K562 (cell line): Measurements from ENCODE around the gene PGA3. TPM values are rescaled to one million over a fixed set of nuclear protein-coding genes. Genes with fewer than 3 reads are reported as not detected.

Experiments
- ARID3B ChIP-seq: fragments of 250-450 bp; sonication (Bioruptor Pico); IDR thresholded peaks from 2 replicates; pipeline ENCODE4 v1.4.0; 2020; ENCODE audit warnings: borderline replicate concordance
- BRD4 ChIP-seq: fragments of 200-600 bp; sonication (generic); IDR thresholded peaks from 2 replicates; pipeline ENCODE4 v1.6.1; 2017; ENCODE audit warnings: inconsistent platforms
- ETV6 ChIP-seq, 3 experiments: fragments of 150-350 bp in 1 of 3; sonication (generic) in 1 of 3; formaldehyde crosslinking in 1 of 3; IDR thresholded peaks; 2 replicates each; pipeline versions ENCODE4 v1.6.1 to v1.8.0; 2014 to 2022; ENCODE audit warnings: borderline replicate concordance in 2 of 3, low read depth in 2 of 3, antibody characterized with exemption in 1 of 3, low read length in 1 of 3, mild to moderate bottlenecking in 1 of 3, missing genetic modification reagents in 1 of 3
- GATA2 ChIP-seq: sonication (generic); formaldehyde crosslinking; IDR thresholded peaks from 2 replicates; pipeline ENCODE4 v1.4.0; 2020; ENCODE audit warnings: mild to moderate bottlenecking, missing genetic modification reagents
- GMEB1 ChIP-seq: fragments of 250-450 bp; sonication (Bioruptor Pico); IDR thresholded peaks from 2 replicates; pipeline ENCODE4 v1.4.0; 2020; ENCODE audit warnings: mild to moderate bottlenecking
- HDAC2 ChIP-seq: fragments of 450-650 bp; IDR thresholded peaks from 2 replicates; pipeline ENCODE4 v1.6.1; 2016; ENCODE audit warnings: mild to moderate bottlenecking
- KHSRP ChIP-seq: fragments of 450-650 bp; IDR thresholded peaks from 2 replicates; pipeline ENCODE4 v1.6.1; 2017
- MECOM ChIP-seq: fragments of 250-450 bp; sonication (Bioruptor Pico); IDR thresholded peaks from 2 replicates; pipeline ENCODE4 v1.8.0; 2022; ENCODE audit warnings: inconsistent platforms
- NRF1 ChIP-seq, 2 experiments: fragments of 450-650 bp; IDR thresholded peaks in 1 of 2; conservative IDR thresholded peaks in 1 of 2; 2 replicates each; pipeline ENCODE4 v1.6.1; 2014; ENCODE audit warnings: mild to moderate bottlenecking in 2 of 2
- PPARD ChIP-seq: fragments of 250-450 bp; sonication (Bioruptor Pico); IDR thresholded peaks from 2 replicates; pipeline ENCODE4 v1.8.0; 2022; ENCODE audit warnings: inconsistent platforms, mild to moderate bottlenecking, moderate library complexity
- SNIP1 ChIP-seq: fragments of 450-650 bp; IDR thresholded peaks from 2 replicates; pipeline ENCODE4 v1.7.1; 2017; ENCODE audit warnings: low read depth, mild to moderate bottlenecking
- ZMIZ1 ChIP-seq, 2 experiments: fragments of 150-350 bp in 1 of 2; IDR thresholded peaks; 2 replicates each; pipeline ENCODE4 v1.6.1; 2012 to 2016; ENCODE audit warnings: low read depth in 2 of 2, low read length in 2 of 2, mild to moderate bottlenecking in 1 of 2, moderate library complexity in 1 of 2
- ZNF699 ChIP-seq: fragments of 250-450 bp; sonication (Bioruptor Pico); IDR thresholded peaks from 2 replicates; pipeline ENCODE4 v1.8.0; 2021; ENCODE audit warnings: mild to moderate bottlenecking, moderate library complexity; ENCODE audit not compliant: insufficient replicate concordance
- ZNF707 ChIP-seq: fragments of 250-450 bp; sonication (Bioruptor Pico); conservative IDR thresholded peaks from 2 replicates; pipeline ENCODE4 v1.8.0; 2022; ENCODE audit warnings: inconsistent platforms, mild to moderate bottlenecking, moderate library complexity
- polyA plus RNA-seq, 8 experiments: library from polyadenylated mRNA; depleted of rRNA in 4 of 8; stranded (reverse) in 5 of 8; unstranded in 3 of 8; fragments of >200 nt; fragmentation: Nextera tagmentation in 2 of 8; fragmentation: Illumina TruSeq in 1 of 8; extraction: Ambion mirVana in 2 of 8; extraction: Trizol in 1 of 8; gene quantifications; 2 replicates each; pipeline versions ENCODE4 v1.2.1 to v1.2.3, GENCODE V29; 2011 to 2014; ENCODE audit warnings: inconsistent platforms in 1 of 8, missing spikeins in 1 of 8
- total RNA-seq, 7 experiments: library from RNA; depleted of rRNA in 6 of 7; stranded (reverse); fragments of >200 nt in 6 of 7; fragmentation: Illumina TruSeq in 2 of 7; extraction: Trizol in 2 of 7; gene quantifications; 2 replicates each; pipeline versions ENCODE4 v1.2.1 to v1.2.3, GENCODE V29; 2011 to 2021; ENCODE audit warnings: low replicate concordance in 1 of 7

PGA3 gene
- total and polyA plus RNA-seq, 9 of the 15 experiments (the other 6 are each of a cell fraction or from before 2014, with no cell fraction given): 0.15 to 0.18 (median 0.18) TPM; not detected in 6

- no peak for TF ChIP-seq ZNF699 (CRISPR knock-in tag)
- TF ChIP-seq ETV6 (IDR thresholded peaks at IDR 0.05; ENCODE audit: borderline replicate concordance in 1 of 2, low read depth in 2 of 2, low read length in 1 of 2): no peak
- TF ChIP-seq ETV6 (CRISPR knock-in tag; IDR thresholded peaks at IDR 0.05; ENCODE audit: borderline replicate concordance): no peak
- TF ChIP-seq PPARD (CRISPR knock-in tag): no peak
- TF ChIP-seq HDAC2: 0 out of 2 replicates have a peak, but pooled peaks have one; percentile 9
- no peak for TF ChIP-seq SNIP1
- TF ChIP-seq GATA2: no peak
- no peak for TF ChIP-seq ZMIZ1 (IDR thresholded peaks at IDR 0.05; ENCODE audit: low read depth in 2 of 2, low read length in 2 of 2)
- no peak for TF ChIP-seq KHSRP
- no peak for TF ChIP-seq NRF1 (conservative IDR thresholded peaks at IDR 0.05 in 1 of 2, IDR thresholded peaks at IDR 0.05 in 1 of 2)
- TF ChIP-seq MECOM: no peak
- no peak for TF ChIP-seq BRD4
- TF ChIP-seq ARID3B (CRISPR knock-in tag): no peak
- TF ChIP-seq GMEB1 (CRISPR knock-in tag): no peak
- TF ChIP-seq ZNF707 (CRISPR knock-in tag): no peak
These were observed 38.5 kb upstream of the PGA3 start (continued) for GRCh38 chr11:61164606-61165424.
